Fibroblast of lung (primary cell): ENCODE results near the gene MYO1D. TPM values are rescaled to one million over a fixed set of nuclear protein-coding genes. Genes with fewer than 3 reads are reported as not detected.
A peak's percentile ranks its signal among the peaks of the same experiment; 100 is the strongest.

Source experiments
- DNase-seq, 2 donors: peaks; one replicate each; pipeline versions ENCODE4 v3.0.0 to v3.0.0-alpha.2; 2010; ENCODE audit warnings: low read depth in 2 of 2
- H2AFZ ChIP-seq: 2 replicates; pipeline ENCODE4 v1.5.1; 2012; ENCODE audit warnings: low read length, control low read depth, inconsistent platforms
- H3K27ac ChIP-seq: 2 replicates; pipeline ENCODE4 v1.5.1; 2011; ENCODE audit warnings: low read length, control low read depth; ENCODE audit not compliant: insufficient read depth
- H3K27me3 ChIP-seq: 2 replicates; pipeline ENCODE4 v1.5.1; 2011; ENCODE audit warnings: mild to moderate bottlenecking, low read length; ENCODE audit not compliant: control insufficient read depth, insufficient read depth
- H3K36me3 ChIP-seq: 2 replicates; pipeline ENCODE4 v1.5.1; 2011; ENCODE audit warnings: low read length; ENCODE audit not compliant: control insufficient read depth, insufficient read depth
- H3K4me1 ChIP-seq: 2 replicates; pipeline ENCODE4 v1.5.1; 2011; ENCODE audit warnings: low read length; ENCODE audit not compliant: control insufficient read depth, insufficient read depth; ENCODE audit errors: extremely low read depth
- H3K4me2 ChIP-seq: 2 replicates; pipeline ENCODE4 v1.5.1; 2011; ENCODE audit warnings: low read length, control low read depth; ENCODE audit not compliant: insufficient read depth; ENCODE audit errors: extremely low read depth
- H3K4me3 ChIP-seq, 4 experiments: fragments of 200-600 bp in 1 of 4; sonication (generic) in 1 of 4; replicated peaks in 1 of 4; 2 replicates each; pipeline ENCODE4 v1.5.1; 2011 to 2016; ENCODE audit warnings: low read length in 4 of 4, low read depth in 3 of 4, mild to moderate bottlenecking in 3 of 4, control low read depth in 2 of 4, inconsistent platforms in 1 of 4, mixed read lengths in 1 of 4; ENCODE audit not compliant: insufficient read depth in 1 of 4; ENCODE audit errors: control extremely low read depth in 1 of 4
- H3K79me2 ChIP-seq: 2 replicates; pipeline ENCODE4 v1.5.1; 2012; ENCODE audit warnings: mild to moderate bottlenecking, low read length, inconsistent platforms; ENCODE audit not compliant: control insufficient read depth, insufficient read depth
- H3K9ac ChIP-seq: 2 replicates; pipeline ENCODE4 v1.5.1; 2011; ENCODE audit warnings: mild to moderate bottlenecking, low read length, control low read depth; ENCODE audit not compliant: insufficient read depth
- H3K9me3 ChIP-seq: 2 replicates; pipeline ENCODE4 v1.5.1; 2012; ENCODE audit warnings: low read depth, low read length; ENCODE audit not compliant: control insufficient read depth, insufficient read depth
- H4K20me1 ChIP-seq: 2 replicates; pipeline ENCODE4 v1.5.1; 2011; ENCODE audit warnings: low read length; ENCODE audit not compliant: control insufficient read depth, insufficient read depth; ENCODE audit errors: extremely low read depth
- CTCF ChIP-seq, 2 donors: IDR thresholded peaks in 1 of 2; conservative IDR thresholded peaks in 1 of 2; 1 replicate in 1 of 2; 2 replicates in 1 of 2; pipeline ENCODE4 v1.5.1; 2011 to 2012; ENCODE audit warnings: low read length in 2 of 2, control low read depth in 1 of 2, inconsistent platforms in 1 of 2, low read depth in 1 of 2, mild to moderate bottlenecking in 1 of 2
- EZH2 ChIP-seq: IDR thresholded peaks from 2 replicates; pipeline ENCODE4 v1.5.1; 2012; ENCODE audit warnings: low read length, control low read depth, mild to moderate bottlenecking; ENCODE audit errors: missing control alignments
- polyA plus RNA-seq, 2 donors: library from polyadenylated mRNA; depleted of rRNA in 1 of 2; stranded (reverse) in 1 of 2; unstranded in 1 of 2; fragments of >200 nt; gene quantifications; 2 replicates each; pipeline ENCODE4 v1.2.1, GENCODE V29; 2011 to 2012; ENCODE audit warnings: missing spikeins in 1 of 2
- total RNA-seq: library from RNA; depleted of rRNA; stranded (reverse); fragments of >200 nt; gene quantifications from 2 replicates; pipeline ENCODE4 v1.2.1, GENCODE V29; 2014

Gene MYO1D
- total and polyA plus RNA-seq, 2 donors (not counting 1 experiment from before 2014, with no cell fraction given), result 35.0 to 46.6 TPM

GRCh38 chr17:32870969-32871368 lies 6.0 kb downstream of the MYO1D start:
- Histone ChIP-seq H3K27ac (no peak overlapping the region), H2AFZ (no peak overlapping the region), H4K20me1 (no peaks in the 10 kb centered on the region), H3K9ac (no peak overlapping the region), H3K79me2 (no peaks in the 10 kb centered on the region), H3K36me3 (no peaks in the 10 kb centered on the region), H3K4me2 (peak overlapping the region; percentile 49), H3K4me1 (peaks cover 5% of the 10 kb centered on the region), H3K27me3 (no peaks in the 10 kb centered on the region), H3K4me3 (no peak overlapping the region), H3K9me3 (no peaks in the 10 kb centered on the region)
- TF ChIP-seq EZH2 (no peak), CTCF (conservative IDR thresholded peaks at IDR 0.05 in 1 of 2, IDR thresholded peaks at IDR 0.05 in 1 of 2; ENCODE audit: low read depth in 1 of 2, low read length in 2 of 2) (no peak)
- peak in 1 of 2 donors; percentile 13 for DNase-seq

- H3K4me3 ChIP-seq, result no peak overlapping the region
- no peaks in the 10 kb centered on the region for H3K36me3 ChIP-seq
- TF ChIP-seq CTCF (conservative IDR thresholded peaks at IDR 0.05 in 1 of 2, IDR thresholded peaks at IDR 0.05 in 1 of 2; ENCODE audit: low read depth in 1 of 2, low read length in 2 of 2) (no peak), EZH2 (no peak)
- H3K9me3 ChIP-seq, result no peaks in the 10 kb centered on the region
- no peaks in the 10 kb centered on the region for H3K79me2 ChIP-seq
- H3K4me2 ChIP-seq, result no peak overlapping the region
- H3K27me3 ChIP-seq, result no peaks in the 10 kb centered on the region
- no peak overlapping the region for H3K27ac ChIP-seq
- H4K20me1 ChIP-seq, result no peaks in the 10 kb centered on the region
- peaks cover 5% of the 10 kb centered on the region for H3K4me1 ChIP-seq
- DNase-seq, result peak; percentile 9 to 32
- H3K9ac ChIP-seq, result no peak overlapping the region
- no peak overlapping the region for H2AFZ ChIP-seq
Observed at GRCh38 chr17:32870027-32870670, 6.8 kb downstream of the MYO1D start.

- DNase-seq, result no peak
- no peaks in the 10 kb centered on the region for H3K36me3 ChIP-seq
- TF ChIP-seq CTCF (conservative IDR thresholded peaks at IDR 0.05 in 1 of 2, IDR thresholded peaks at IDR 0.05 in 1 of 2; ENCODE audit: low read depth in 1 of 2, low read length in 2 of 2) (no peak), EZH2 (no peak)
- H3K79me2 ChIP-seq, result no peaks in the 10 kb centered on the region
- H3K27me3 ChIP-seq, result no peaks in the 10 kb centered on the region
- H3K4me3 ChIP-seq, result no peak overlapping the region
- H3K9ac ChIP-seq, result no peak overlapping the region
- H4K20me1 ChIP-seq, result no peaks in the 10 kb centered on the region
- H3K27ac ChIP-seq, result no peak overlapping the region
- H3K9me3 ChIP-seq, result no peaks in the 10 kb centered on the region
- H3K4me2 ChIP-seq, result no peak overlapping the region
- no peak overlapping the region for H2AFZ ChIP-seq
- peaks cover 5% of the 10 kb centered on the region for H3K4me1 ChIP-seq
Observed at GRCh38 chr17:32869345-32870026, 7.4 kb downstream of the MYO1D start.
